IMR-90 (cell line): ENCODE results near the gene COL4A2.

ENCODE experiments used
- BHLHE40 ChIP-seq: fragments of 150-350 bp; IDR thresholded peaks from 2 replicates; pipeline ENCODE4 v1.6.1; 2016; ENCODE audit warnings: mild to moderate bottlenecking, low read depth, low read length
- CEBPB ChIP-seq: IDR thresholded peaks from 2 replicates; pipeline ENCODE4 v1.6.1; 2012; ENCODE audit warnings: low read depth, low read length, improper control_type of control experiment
- CTCF ChIP-seq: conservative IDR thresholded peaks from 2 replicates; pipeline ENCODE4 v1.5.1; 2012; ENCODE audit warnings: mild to moderate bottlenecking, low read depth, low read length, improper control_type of control experiment
- MAFK ChIP-seq: IDR thresholded peaks from 2 replicates; pipeline ENCODE4 v1.6.1; 2012; ENCODE audit warnings: low read depth, low read length, improper control_type of control experiment
- MAZ ChIP-seq: IDR thresholded peaks from 2 replicates; pipeline ENCODE4 v1.6.1; 2012; ENCODE audit warnings: low read depth, mild to moderate bottlenecking, low read length, improper control_type of control experiment, moderate library complexity, borderline replicate concordance
- MXI1 ChIP-seq: IDR thresholded peaks from 2 replicates; pipeline ENCODE4 v1.6.1; 2012; ENCODE audit warnings: low read depth, mild to moderate bottlenecking, low read length, moderate library complexity, borderline replicate concordance
- POLR2A ChIP-seq: IDR thresholded peaks from 2 replicates; pipeline ENCODE4 v1.6.1; 2012; ENCODE audit warnings: mild to moderate bottlenecking, low read depth, low read length
- RAD21 ChIP-seq: IDR thresholded peaks from 2 replicates; pipeline ENCODE4 v1.6.1; 2012; ENCODE audit warnings: low read length, improper control_type of control experiment
- RCOR1 ChIP-seq: IDR thresholded peaks from 2 replicates; pipeline ENCODE4 v1.6.1; 2012; ENCODE audit warnings: mild to moderate bottlenecking, low read length, improper control_type of control experiment; ENCODE audit not compliant: insufficient replicate concordance
- SMC3 ChIP-seq: fragments of 150-350 bp; IDR thresholded peaks from 2 replicates; pipeline ENCODE4 v1.6.1; 2016; ENCODE audit warnings: low read depth, mild to moderate bottlenecking, antibody characterized with exemption, low read length, moderate library complexity
- USF2 ChIP-seq: fragments of 150-350 bp; IDR thresholded peaks from 2 replicates; pipeline ENCODE4 v1.6.1; 2017; ENCODE audit warnings: mild to moderate bottlenecking, antibody characterized with exemption, low read length, low read depth

GRCh38 chr13:110450941-110451730, 144.1 kb downstream of the COL4A2 start:
- TF ChIP-seq CTCF (no peak), POLR2A (no peak), USF2 (no peak), CEBPB (no peak), MAFK (0 out of 2 replicates have a peak, but pooled peaks have one; percentile 22), MXI1 (no peak), RCOR1 (no peak), MAZ (no peak), SMC3 (no peak), RAD21 (no peak), BHLHE40 (no peak)
